ENCODE measurements around the gene COL5A2. TPM values are rescaled to one million over a fixed set of nuclear protein-coding genes. Genes with fewer than 3 reads are reported as not detected.

The COL5A2 gene
- total RNA-seq, 3 donors from 2014 or later, result 4.5 to 58.5 (median 31.8) TPM

DNA sequence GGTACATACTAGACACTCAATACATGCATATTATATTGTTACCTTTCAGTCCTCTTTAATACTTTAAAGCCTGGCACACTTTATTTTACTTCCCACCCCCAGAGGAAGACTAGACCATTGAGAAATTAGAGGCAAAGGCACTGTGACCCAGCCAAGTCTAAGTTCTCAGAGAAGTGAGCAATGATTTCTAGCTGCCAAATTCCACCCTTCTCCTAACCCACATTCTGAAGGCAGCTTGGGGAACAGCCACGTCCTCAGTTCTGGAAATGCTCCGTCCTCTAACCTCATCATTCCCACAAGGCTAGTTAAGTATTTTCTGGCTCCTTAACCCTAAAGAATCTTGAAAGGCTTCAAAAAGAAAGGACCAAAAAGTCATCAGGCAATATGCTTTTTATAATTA lies 86.6 kb downstream of the COL5A2 start:
- H3K4me3 ChIP-seq, result no peak overlapping the region
- H3K36me3 ChIP-seq (ENCODE audit: low read depth), result no peaks in the 10 kb centered on the region
- intact Hi-C loops (cut with DNase I, micrococcal nuclease), result loop anchor here in 1 of 2 donors (10.0 kb wide), 1 partner anchor 72 kb away; no protein-coding TSS in a partner anchor
- no peak for DNase-seq
- H3K4me1 ChIP-seq (ENCODE audit: low read depth), result no peaks in the 10 kb centered on the region
- H3K9me3 ChIP-seq, result no peaks in the 10 kb centered on the region
- TF ChIP-seq, protein P1, sequence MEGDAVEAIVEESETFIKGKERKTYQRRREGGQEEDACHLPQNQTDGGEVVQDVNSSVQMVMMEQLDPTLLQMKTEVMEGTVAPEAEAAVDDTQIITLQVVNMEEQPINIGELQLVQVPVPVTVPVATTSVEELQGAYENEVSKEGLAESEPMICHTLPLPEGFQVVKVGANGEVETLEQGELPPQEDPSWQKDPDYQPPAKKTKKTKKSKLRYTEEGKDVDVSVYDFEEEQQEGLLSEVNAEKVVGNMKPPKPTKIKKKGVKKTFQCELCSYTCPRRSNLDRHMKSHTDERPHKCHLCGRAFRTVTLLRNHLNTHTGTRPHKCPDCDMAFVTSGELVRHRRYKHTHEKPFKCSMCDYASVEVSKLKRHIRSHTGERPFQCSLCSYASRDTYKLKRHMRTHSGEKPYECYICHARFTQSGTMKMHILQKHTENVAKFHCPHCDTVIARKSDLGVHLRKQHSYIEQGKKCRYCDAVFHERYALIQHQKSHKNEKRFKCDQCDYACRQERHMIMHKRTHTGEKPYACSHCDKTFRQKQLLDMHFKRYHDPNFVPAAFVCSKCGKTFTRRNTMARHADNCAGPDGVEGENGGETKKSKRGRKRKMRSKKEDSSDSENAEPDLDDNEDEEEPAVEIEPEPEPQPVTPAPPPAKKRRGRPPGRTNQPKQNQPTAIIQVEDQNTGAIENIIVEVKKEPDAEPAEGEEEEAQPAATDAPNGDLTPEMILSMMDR (IDR thresholded peaks at IDR 0.05), result no peak
- ATAC-seq, result peak; percentile 25

DNA sequence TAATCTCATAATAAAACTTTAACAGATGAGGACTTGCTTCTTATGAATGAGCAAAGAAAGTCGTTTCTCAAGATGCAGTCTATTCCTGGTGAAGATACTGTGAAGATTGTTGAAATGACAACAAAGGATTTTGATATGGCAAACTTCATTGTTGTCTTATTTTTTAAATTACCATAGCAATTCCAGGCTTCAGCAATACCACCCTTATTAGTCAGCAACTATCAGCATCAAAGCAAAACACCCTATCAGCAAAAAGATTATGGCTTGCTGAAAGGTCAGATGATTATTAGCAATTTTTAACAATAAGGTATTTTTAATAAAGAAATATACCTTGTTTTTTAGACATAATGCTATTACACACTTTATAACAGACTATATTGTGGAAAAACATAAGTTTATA lies 88.3 kb downstream of the COL5A2 start:
- TF ChIP-seq, protein P1 (IDR thresholded peaks at IDR 0.05), result no peak
- DNase-seq (no peak), ATAC-seq (no peak)
- Histone ChIP-seq H3K4me1 (ENCODE audit: low read depth) (no peaks in the 10 kb centered on the region), H3K36me3 (ENCODE audit: low read depth) (no peaks in the 10 kb centered on the region), H3K9me3 (no peaks in the 10 kb centered on the region), H3K4me3 (no peak overlapping the region)
- intact Hi-C loops (cut with DNase I, micrococcal nuclease), result loop anchor here in 1 of 2 donors (10.0 kb wide), 1 partner anchor 74 kb away; no protein-coding TSS in a partner anchor

DNA sequence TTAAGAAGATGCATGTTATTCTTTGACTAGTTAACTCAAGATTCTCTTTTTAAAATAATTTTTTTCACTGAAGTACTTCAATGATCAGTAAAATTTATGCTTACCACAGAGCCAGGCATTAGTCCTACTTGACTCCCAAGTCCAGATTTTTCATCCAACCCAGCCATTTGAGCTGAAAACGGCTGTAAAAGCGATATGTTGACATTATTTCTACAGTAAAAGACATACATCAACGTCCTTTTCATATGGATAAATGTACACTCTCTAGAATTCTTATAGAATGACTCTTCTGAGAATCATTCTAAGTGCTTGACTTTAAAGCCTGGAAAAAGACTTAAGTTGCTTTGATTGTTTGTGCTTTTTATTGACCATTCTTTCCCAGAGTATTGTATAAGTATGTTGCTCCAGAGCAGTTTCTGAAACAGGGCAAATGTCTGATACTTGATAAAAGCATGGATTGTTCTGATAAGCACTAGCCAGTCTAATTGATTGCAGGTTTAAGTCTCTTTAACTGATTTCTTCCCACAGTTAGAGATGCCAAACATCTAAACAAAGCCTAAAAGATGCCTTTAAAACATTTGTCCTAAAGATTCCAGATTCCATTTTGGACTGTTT lies 90.9 kb downstream of the COL5A2 start:
- Histone ChIP-seq H3K36me3 (ENCODE audit: low read depth) (no peaks in the 10 kb centered on the region), H3K4me3 (no peak overlapping the region), H3K9me3 (no peaks in the 10 kb centered on the region), H3K4me1 (ENCODE audit: low read depth) (no peaks in the 10 kb centered on the region)
- ATAC-seq, result no peak
- intact Hi-C loops (cut with DNase I, micrococcal nuclease), result no loop called here
- DNase-seq, result no peak
- TF ChIP-seq, protein P1 (IDR thresholded peaks at IDR 0.05), result no peak

DNA sequence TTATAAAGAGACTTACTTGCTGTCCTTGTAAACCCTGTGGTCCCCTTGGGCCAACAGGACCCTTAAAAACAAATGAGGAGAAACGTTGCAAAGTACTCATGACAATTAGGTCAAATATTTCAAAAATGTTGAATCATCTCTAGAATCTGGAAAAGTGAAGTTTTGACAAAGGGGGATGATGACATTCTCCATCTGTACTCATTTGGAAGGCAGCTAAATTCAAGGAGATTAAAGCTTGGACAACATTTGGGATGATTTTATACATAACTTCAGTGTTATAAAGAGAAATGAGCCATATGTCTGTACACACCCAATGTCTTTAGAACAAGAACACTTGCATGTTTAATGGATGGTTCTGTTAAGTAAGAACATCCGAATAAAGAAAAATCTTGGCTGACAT lies 92.9 kb downstream of the COL5A2 start:
- no peak for DNase-seq
- no peaks in the 10 kb centered on the region for H3K9me3 ChIP-seq
- no peak for ATAC-seq
- intact Hi-C loops (cut with DNase I, micrococcal nuclease), result no loop called here
- no peaks in the 10 kb centered on the region for H3K4me1 ChIP-seq (ENCODE audit: low read depth)
- H3K4me3 ChIP-seq, result no peak overlapping the region
- H3K36me3 ChIP-seq (ENCODE audit: low read depth), result no peaks in the 10 kb centered on the region
- TF ChIP-seq, protein P1 (IDR thresholded peaks at IDR 0.05), result no peak

DNA sequence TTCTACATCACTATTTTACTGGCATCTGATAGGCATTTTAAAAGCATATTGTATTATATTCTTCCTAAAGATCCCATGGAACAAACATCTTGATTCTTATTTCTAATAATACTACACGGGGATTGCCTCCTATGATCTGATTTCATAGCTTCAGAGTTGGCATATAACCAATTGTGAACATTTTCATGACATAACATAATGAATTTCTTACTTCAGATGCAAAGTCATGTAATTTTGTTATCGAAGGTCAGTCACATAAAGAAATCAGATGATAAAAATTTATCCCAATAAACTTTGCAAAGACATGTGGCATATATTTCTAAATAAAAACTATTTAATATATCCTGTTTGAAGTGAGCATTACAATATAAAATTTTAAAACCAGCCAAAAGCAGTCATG lies 93.3 kb downstream of the COL5A2 start:
- Histone ChIP-seq H3K4me3 (no peak overlapping the region), H3K36me3 (ENCODE audit: low read depth) (no peaks in the 10 kb centered on the region), H3K4me1 (ENCODE audit: low read depth) (no peaks in the 10 kb centered on the region), H3K9me3 (no peaks in the 10 kb centered on the region)
- intact Hi-C loops (cut with DNase I, micrococcal nuclease), result no loop called here
- TF ChIP-seq, protein P1 (IDR thresholded peaks at IDR 0.05), result no peak
- no peak for DNase-seq
- ATAC-seq, result no peak

DNA sequence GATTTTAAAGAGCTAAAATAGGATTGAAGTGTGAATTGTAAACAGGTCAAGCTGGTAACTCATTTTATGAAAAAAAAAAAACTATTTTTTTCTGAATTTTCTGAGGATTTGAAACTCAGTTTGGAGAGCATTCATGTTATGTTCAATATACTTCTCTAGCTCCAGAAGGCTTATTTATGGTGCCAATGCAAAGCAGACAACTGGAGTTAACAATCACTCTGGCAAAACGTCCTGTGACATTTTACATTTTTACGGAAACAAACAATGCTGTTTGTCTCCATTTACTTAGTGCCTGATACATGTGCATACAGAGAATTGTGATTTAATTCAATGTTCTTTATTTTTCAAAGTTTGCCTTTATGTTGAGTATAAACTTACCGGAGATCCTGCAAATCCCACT lies 96.0 kb downstream of the COL5A2 start:
- ATAC-seq, result no peak
- H3K4me3 ChIP-seq, result no peak overlapping the region
- H3K4me1 ChIP-seq (ENCODE audit: low read depth), result no peaks in the 10 kb centered on the region
- TF ChIP-seq, protein P1 (IDR thresholded peaks at IDR 0.05), result no peak
- H3K9me3 ChIP-seq, result no peaks in the 10 kb centered on the region
- intact Hi-C loops (cut with DNase I, micrococcal nuclease), result no loop called here
- no peaks in the 10 kb centered on the region for H3K36me3 ChIP-seq (ENCODE audit: low read depth)
- DNase-seq, result no peak

All from mucosa of descending colon (tissue), 3 donors.